CD4-positive, alpha-beta T cell treated with Interleukin-12 subunit alpha and Interleukin-12 subunit beta, for 1 hour (primary cell): ENCODE results near the gene GNA15.
A peak's percentile ranks its signal among the peaks of the same experiment; 100 is the strongest.
"Not testable (repeated sequence)": the region's sequence is repeated elsewhere in the genome, so short reads cannot be mapped to it uniquely, and the experiment has no call there.

Source experiments
- DNase-seq: peaks from one replicate; pipeline ENCODE4 v3.0.0-alpha.2; 2020

Gene GNA15

GRCh38 chr19:3178377-3178972 is 42.6 kb downstream of the GNA15 start, which contains the start of gene S1PR4:
TSS of gene S1PR4 (plus strand) at chr19:3178769. CDS start at chr19:3178793, 24 bp downstream.
- DNase-seq = peak; percentile 83

- DNase-seq = peak; percentile 47
Observed at GRCh38 chr19:3178973-3179738, 43.3 kb downstream of the GNA15 start.

- DNase-seq = no peak
Observed at GRCh38 chr19:3179739-3180293, 44.0 kb downstream of the GNA15 start.

GRCh38 chr19:3183721-3184641 is 48.1 kb downstream of the GNA15 start:
- DNase-seq = no peak

- no peak for DNase-seq
Observed at GRCh38 chr19:3184847-3185460, 49.1 kb downstream of the GNA15 start.

GRCh38 chr19:3185461-3186159 is 49.8 kb downstream of the GNA15 start, which contains the start of gene NCLN:
TSS of gene NCLN (plus strand) at chr19:3185930. CDS start at chr19:3186031, 101 bp downstream.
- peak; percentile 95 for DNase-seq

- no peak for DNase-seq
Observed at GRCh38 chr19:3186160-3186688, 50.4 kb downstream of the GNA15 start.

GRCh38 chr19:3186891-3187661 is 51.2 kb downstream of the GNA15 start:
- DNase-seq = no peak

GRCh38 chr19:3187662-3188511 is 52.1 kb downstream of the GNA15 start:
- no peak for DNase-seq

GRCh38 chr19:3188627-3189596 is 53.1 kb downstream of the GNA15 start:
- no peak for DNase-seq

- DNase-seq = no peak
Observed at GRCh38 chr19:3189702-3190469, 54.1 kb downstream of the GNA15 start.

GRCh38 chr19:3190470-3190770 is 54.6 kb downstream of the GNA15 start:
- DNase-seq = no peak

- DNase-seq = no peak
Observed at GRCh38 chr19:3190921-3191805, 55.3 kb downstream of the GNA15 start.

GRCh38 chr19:3191806-3192104 is 55.9 kb downstream of the GNA15 start:
- DNase-seq = not testable (repeated sequence)

GRCh38 chr19:3192228-3192635 is 56.4 kb downstream of the GNA15 start:
- no peak for DNase-seq

GRCh38 chr19:3192684-3193083 is 56.9 kb downstream of the GNA15 start:
- no peak for DNase-seq
